ENCODE results near the gene GPR25. TPM values are rescaled to one million over a fixed set of nuclear protein-coding genes. Genes with fewer than 3 reads are reported as not detected.

Gene GPR25
- polyA plus RNA-seq, 1 donor (not counting 4 experiments of a cell fraction or from before 2014, with no cell fraction given) = not detected

- Histone ChIP-seq H3K9me1 (ENCODE audit: control insufficient read depth, extremely low read depth, insufficient read depth, low read length) (peaks cover 7% of the 10 kb centered on the region), H4K20me1 (ENCODE audit: control insufficient read depth, extremely low read depth, insufficient read depth, low read length) (peaks cover 11% of the 10 kb centered on the region), H2AFZ (ENCODE audit: control insufficient read depth, low read length) (no peak overlapping the region), H3K9ac (ENCODE audit: control insufficient read depth, extremely low read depth, insufficient read depth, low read length) (no peak overlapping the region), H3K79me2 (ENCODE audit: control insufficient read depth, insufficient read depth, low read length) (peaks cover 22% of the 10 kb centered on the region), H3K27ac (ENCODE audit: control insufficient read depth, insufficient read depth, low read length) (no peak overlapping the region), H3K36me3 (ENCODE audit: control insufficient read depth in 2 of 2, extremely low read depth in 1 of 2, insufficient read depth in 2 of 2, low read length in 2 of 2) (peaks cover 34 to 43% of the 10 kb centered on the region in 2 experiments), H3K9me3 (ENCODE audit: control insufficient read depth, low read depth, low read length) (no peaks in the 10 kb centered on the region), H3K27me3 (ENCODE audit: control insufficient read depth, extremely low read depth, insufficient read depth, low read length) (no peaks in the 10 kb centered on the region), H3K4me1 (ENCODE audit: control insufficient read depth, extremely low read depth, insufficient read depth, low read length) (peaks cover 47% of the 10 kb centered on the region), H3K4me3 (ENCODE audit: control insufficient read depth in 2 of 3, extremely low read depth in 1 of 3, insufficient read depth in 2 of 3, low read depth in 1 of 3, low read length in 3 of 3) (peak overlapping the region; percentile 40 to 81 (median 72)), H3K4me2 (ENCODE audit: control insufficient read depth, extremely low read depth, insufficient read depth, low read depth, low read length) (peak overlapping the region; percentile 95)
- FAIRE-seq (no peak), DNase-seq (ENCODE audit: low read depth, low spot score) (no peak)
- dilution Hi-C loops (cut with MboI; ENCODE audit: extremely low pct_ligation_motif_present, low sequenced_read_pairs) = no loop called here
- TF ChIP-seq CTCF (optimal IDR thresholded peaks at IDR 0.05 in 1 of 3, IDR thresholded peaks at IDR 0.05 in 1 of 3, conservative IDR thresholded peaks at IDR 0.05 in 1 of 3; ENCODE audit: extremely low read depth in 1 of 3, insufficient read depth in 2 of 3, low read length in 3 of 3) = no peak
- TF ChIP-seq EZH2 (IDR thresholded peaks at IDR 0.05; ENCODE audit: low read length) = no peak
Measured at GRCh38 chr1:200897259-200897658, 24.5 kb downstream of the GPR25 start.

- H4K20me1 ChIP-seq (ENCODE audit: control insufficient read depth, extremely low read depth, insufficient read depth, low read length) = peaks cover 11% of the 10 kb centered on the region
- no peak overlapping the region for H3K4me3 ChIP-seq (ENCODE audit: control insufficient read depth in 2 of 3, extremely low read depth in 1 of 3, insufficient read depth in 2 of 3, low read depth in 1 of 3, low read length in 3 of 3)
- H3K4me2 ChIP-seq (ENCODE audit: control insufficient read depth, extremely low read depth, insufficient read depth, low read depth, low read length) = no peak overlapping the region
- H3K79me2 ChIP-seq (ENCODE audit: control insufficient read depth, insufficient read depth, low read length) = peaks cover 22% of the 10 kb centered on the region
- H3K36me3 ChIP-seq (ENCODE audit: control insufficient read depth in 2 of 2, extremely low read depth in 1 of 2, insufficient read depth in 2 of 2, low read length in 2 of 2) = peaks cover 42 to 49% of the 10 kb centered on the region in 2 experiments
- TF ChIP-seq EZH2 (IDR thresholded peaks at IDR 0.05; ENCODE audit: low read length) = no peak
- no peak for TF ChIP-seq CTCF (optimal IDR thresholded peaks at IDR 0.05 in 1 of 3, IDR thresholded peaks at IDR 0.05 in 1 of 3, conservative IDR thresholded peaks at IDR 0.05 in 1 of 3; ENCODE audit: extremely low read depth in 1 of 3, insufficient read depth in 2 of 3, low read length in 3 of 3)
- H3K4me1 ChIP-seq (ENCODE audit: control insufficient read depth, extremely low read depth, insufficient read depth, low read length) = peaks cover 39% of the 10 kb centered on the region
- no peak overlapping the region for H3K9ac ChIP-seq (ENCODE audit: control insufficient read depth, extremely low read depth, insufficient read depth, low read length)
- no peak overlapping the region for H3K27ac ChIP-seq (ENCODE audit: control insufficient read depth, insufficient read depth, low read length)
- H2AFZ ChIP-seq (ENCODE audit: control insufficient read depth, low read length) = no peak overlapping the region
- no peak for FAIRE-seq
- no peaks in the 10 kb centered on the region for H3K27me3 ChIP-seq (ENCODE audit: control insufficient read depth, extremely low read depth, insufficient read depth, low read length)
- no peaks in the 10 kb centered on the region for H3K9me3 ChIP-seq (ENCODE audit: control insufficient read depth, low read depth, low read length)
- H3K9me1 ChIP-seq (ENCODE audit: control insufficient read depth, extremely low read depth, insufficient read depth, low read length) = peaks cover 7% of the 10 kb centered on the region
- dilution Hi-C loops (cut with MboI; ENCODE audit: extremely low pct_ligation_motif_present, low sequenced_read_pairs) = no loop called here
- DNase-seq (ENCODE audit: low read depth, low spot score) = no peak
Measured at GRCh38 chr1:200899015-200899386, 26.2 kb downstream of the GPR25 start.

Measured in keratinocyte (primary cell).